ENCODE data around the gene CREB5.
"Not testable (repeated sequence)": the region's sequence is repeated elsewhere in the genome, so short reads cannot be mapped to it uniquely, and the experiment has no call there.

Gene CREB5

DNA sequence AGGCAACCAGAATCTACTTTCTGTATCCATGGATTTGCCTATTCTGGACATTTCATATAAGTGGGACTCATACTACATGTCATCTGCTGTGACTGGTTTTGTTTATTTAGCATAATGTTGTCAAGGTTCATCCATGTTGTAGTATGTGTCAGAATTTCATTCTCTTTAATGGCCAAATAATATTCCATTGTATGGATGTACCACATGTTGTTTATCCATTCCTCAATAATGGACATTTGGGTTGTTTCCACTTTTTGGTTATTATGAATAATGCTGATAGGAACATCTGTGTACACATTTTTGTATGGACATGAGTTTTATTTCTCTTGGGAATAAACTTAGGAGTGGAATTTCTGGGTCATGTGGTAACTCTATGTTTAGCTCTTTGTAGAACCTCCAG, 133.7 kb downstream of the CREB5 start:
- H3K4me3 ChIP-seq (ENCODE audit: low read depth, low read length): no peak overlapping the region
- TF ChIP-seq CTCF (IDR thresholded peaks at IDR 0.05; ENCODE audit: low read depth, low read length, missing control alignments): no peak
- no peak for DNase-seq (ENCODE audit: low read depth)

DNA sequence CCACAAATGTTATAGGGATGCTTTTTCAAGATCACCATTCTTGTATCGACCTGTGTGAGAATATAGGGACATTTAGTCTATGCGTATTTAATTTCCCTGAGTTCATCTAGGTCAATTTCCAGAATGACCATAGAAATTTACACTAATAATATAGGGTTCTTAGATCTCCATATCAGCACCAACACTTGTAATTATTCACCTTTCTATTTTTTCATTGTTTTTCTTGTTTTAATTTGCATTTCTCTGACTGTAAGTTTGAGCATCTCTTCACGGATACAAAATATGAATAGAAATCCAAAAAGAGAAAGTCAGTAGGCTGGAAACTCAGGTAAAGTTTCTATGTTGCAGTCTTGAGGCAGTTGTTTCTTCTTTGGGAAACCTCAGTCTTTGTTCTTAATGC, 134.8 kb downstream of the CREB5 start:
- no peak overlapping the region for H3K4me3 ChIP-seq (ENCODE audit: low read depth, low read length)
- DNase-seq (ENCODE audit: low read depth): no peak
- TF ChIP-seq CTCF (IDR thresholded peaks at IDR 0.05; ENCODE audit: low read depth, low read length, missing control alignments): no peak

DNA sequence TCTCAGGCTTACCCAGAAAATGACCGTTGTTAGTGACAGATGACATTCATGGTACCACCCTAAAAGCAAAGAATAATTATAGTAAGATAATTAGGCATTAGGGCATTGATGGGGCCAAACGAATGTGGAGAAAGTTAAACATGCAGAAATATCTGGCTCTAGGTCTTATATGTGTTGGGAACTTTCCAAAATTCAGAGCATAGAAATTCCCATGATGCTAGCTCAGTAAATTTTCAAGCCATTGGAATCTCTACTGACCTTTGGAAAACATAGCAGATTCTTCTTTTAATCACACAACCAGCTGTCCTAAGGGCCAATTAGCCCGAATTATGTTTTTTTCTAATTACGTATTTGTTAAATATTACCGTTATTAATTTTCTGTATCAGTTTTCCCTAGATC, 136.1 kb downstream of the CREB5 start:
- no peak overlapping the region for H3K4me3 ChIP-seq (ENCODE audit: low read depth, low read length)
- DNase-seq (ENCODE audit: low read depth): no peak
- no peak for TF ChIP-seq CTCF (IDR thresholded peaks at IDR 0.05; ENCODE audit: low read depth, low read length, missing control alignments)

DNA sequence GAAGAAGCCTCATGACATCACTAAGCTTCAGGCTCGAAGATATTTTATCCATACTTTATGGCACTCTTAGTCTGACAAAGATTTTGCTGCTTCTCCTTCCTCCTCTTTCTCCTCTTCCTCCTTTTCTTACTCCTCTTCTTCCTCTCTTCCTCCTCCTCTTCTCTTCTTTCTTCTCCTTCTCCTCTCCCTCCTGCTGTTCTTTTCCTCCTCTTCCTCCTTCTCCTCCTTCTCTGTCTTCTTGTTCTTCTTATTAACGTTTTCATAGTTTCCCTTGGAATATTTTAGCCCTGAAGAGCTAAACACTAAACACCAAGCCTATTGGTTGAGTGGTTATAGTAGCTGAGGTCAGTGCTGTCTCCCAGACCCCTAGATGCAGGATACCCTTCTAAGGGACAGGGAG, 137.7 kb downstream of the CREB5 start:
- H3K4me3 ChIP-seq (ENCODE audit: low read depth, low read length): no peak overlapping the region
- no peak for TF ChIP-seq CTCF (IDR thresholded peaks at IDR 0.05; ENCODE audit: low read depth, low read length, missing control alignments)
- no peak for DNase-seq (ENCODE audit: low read depth)

GRCh38 chr7:28550580-28551186, 138.4 kb downstream of the CREB5 start:
- no peak for DNase-seq (ENCODE audit: low read depth)
- no peak overlapping the region for H3K4me3 ChIP-seq (ENCODE audit: low read depth, low read length)
- TF ChIP-seq CTCF (IDR thresholded peaks at IDR 0.05; ENCODE audit: low read depth, low read length, missing control alignments): no peak

- no peak overlapping the region for H3K4me3 ChIP-seq (ENCODE audit: low read depth, low read length)
- DNase-seq (ENCODE audit: low read depth): no peak
- no peak for TF ChIP-seq CTCF (IDR thresholded peaks at IDR 0.05; ENCODE audit: low read depth, low read length, missing control alignments)
These were observed 139.0 kb downstream of the CREB5 start for GRCh38 chr7:28551331-28551730.

DNA sequence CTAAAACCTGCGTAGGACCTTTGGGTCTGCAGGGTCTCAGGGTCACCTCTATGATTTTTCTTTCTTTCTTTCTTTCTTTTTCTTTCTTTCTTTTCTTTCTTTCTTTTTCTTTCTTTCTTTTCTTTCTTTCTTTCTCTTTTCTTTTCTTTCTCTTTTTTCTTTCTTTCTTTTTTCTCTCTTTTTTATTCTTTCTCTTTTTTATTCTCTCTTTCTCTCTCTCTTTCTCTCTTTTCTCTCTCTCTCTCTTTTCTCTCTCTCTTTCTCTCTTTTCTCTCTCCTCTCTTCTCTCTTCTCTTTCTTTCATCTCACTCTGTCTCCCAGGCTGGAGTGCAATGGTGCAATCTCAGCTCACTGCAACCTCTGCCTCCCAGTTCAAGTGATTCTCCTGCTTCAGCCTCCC, 139.4 kb downstream of the CREB5 start:
- DNase-seq (ENCODE audit: low read depth); H3K4me3 ChIP-seq (ENCODE audit: low read depth, low read length): not testable (repeated sequence)
